AG08395 (cell line): Measurements from ENCODE around the gene PRM1.
"Not testable (repeated sequence)": the region's sequence is repeated elsewhere in the genome, so short reads cannot be mapped to it uniquely, and the experiment has no call there.

Source experiments
- DNase-seq: peaks from one replicate; pipeline ENCODE4 v3.0.0; 2012; ENCODE audit warnings: mixed read lengths, low spot score

PRM1 gene

DNA sequence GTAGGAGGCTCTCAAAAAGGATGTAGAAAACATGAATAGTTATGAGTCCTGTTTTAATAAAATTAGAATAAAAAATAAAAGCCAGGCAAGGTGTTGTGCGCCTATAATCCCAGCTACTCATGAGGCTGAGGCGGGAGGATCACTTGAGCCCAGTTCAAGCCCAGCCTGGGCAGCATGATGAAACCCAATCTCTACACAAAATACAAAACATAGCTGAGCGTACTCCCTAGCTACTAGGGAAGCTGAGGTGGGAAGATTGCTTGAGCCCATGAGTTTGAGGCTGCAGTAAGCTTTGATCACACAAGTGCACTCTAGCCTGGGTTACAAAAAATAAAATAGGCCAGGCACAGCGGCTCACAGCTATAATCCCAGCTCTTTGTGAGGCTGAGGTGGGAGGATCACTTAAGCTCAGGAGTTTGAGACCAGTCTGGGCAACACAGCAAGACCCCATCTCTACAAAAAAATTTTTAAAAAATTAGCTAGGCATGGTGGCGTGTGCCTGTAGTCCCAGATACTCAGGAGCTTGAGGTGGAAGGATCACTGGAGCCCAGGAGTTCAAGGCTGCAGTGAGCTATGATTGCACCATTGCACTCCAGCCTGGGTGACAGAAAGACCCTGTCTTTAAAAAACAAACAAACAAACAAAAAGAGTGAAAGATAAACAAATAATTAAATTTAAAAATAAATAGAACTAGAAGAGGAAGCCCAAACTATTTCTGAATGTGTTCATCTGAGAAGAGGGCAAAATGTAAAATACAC lies 17.2 kb upstream of the PRM1 start:
- DNase-seq, result no peak

DNA sequence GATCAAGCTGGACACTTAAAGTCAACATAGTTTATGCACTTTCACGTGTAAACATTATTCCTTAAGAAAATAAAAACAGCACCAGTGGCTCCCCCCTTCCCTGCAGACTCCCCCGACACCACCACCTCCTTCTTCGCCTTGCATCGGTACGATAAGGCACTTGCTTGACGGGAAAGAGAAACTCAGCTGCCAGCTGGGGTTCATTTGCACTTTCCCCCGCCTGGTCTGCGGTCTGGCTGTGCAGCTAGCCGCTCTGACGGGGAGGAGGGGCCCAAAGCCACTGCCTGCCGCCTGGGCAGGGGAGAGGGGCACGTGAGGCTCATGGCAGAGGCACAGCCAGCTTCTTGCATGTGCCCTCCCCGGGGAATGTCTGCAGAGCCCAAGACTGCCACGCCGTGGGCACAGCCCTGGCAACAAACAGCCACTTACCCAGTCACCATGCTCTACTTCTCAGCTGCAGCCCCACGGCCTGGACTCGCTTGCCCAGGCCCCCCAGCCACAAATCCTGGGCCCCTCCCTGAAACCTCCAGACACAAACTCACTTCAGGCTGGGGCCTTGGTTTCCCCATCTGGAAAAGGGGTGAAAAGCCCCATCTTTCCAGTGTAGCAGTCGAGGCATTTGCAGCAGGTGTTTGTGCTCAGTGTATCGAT lies 16.5 kb upstream of the PRM1 start:
- DNase-seq, result peak; percentile 62

DNA sequence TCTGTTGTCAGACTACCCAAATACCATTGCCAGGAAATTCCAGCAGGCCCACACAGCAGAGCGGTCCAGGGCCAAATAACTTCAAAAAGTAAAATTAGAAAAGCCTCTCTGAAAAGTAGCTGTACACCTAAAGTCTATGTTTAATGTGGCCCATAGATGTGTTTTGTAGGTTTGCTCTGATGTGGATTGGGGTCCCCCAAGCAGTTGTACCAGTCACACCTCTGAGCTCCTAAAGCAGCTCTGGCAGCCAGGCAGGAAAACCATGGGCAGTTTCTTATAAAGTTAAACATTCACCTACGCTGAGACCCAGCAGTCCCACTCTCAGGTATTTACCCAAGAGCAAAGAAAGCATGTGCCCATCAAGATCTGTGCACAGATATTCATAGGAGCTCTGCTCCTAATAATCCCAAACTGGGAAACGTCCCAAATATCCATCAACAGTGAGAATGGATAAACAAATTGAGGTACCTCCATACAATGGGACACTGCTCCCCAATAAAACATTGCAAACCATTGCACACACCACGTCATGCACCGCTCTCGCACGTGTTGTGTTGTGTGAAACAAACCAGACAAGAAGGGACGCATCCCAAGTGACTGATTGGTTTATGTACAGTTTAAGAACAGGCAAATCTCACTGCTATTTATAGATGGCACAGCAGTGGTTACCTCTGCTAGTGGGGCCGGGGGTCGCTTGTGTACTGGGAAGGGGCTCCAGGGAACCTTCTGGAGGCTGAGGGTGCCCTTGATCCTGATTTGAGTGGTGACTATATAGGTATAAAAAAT lies 15.8 kb upstream of the PRM1 start:
- no peak for DNase-seq

DNA sequence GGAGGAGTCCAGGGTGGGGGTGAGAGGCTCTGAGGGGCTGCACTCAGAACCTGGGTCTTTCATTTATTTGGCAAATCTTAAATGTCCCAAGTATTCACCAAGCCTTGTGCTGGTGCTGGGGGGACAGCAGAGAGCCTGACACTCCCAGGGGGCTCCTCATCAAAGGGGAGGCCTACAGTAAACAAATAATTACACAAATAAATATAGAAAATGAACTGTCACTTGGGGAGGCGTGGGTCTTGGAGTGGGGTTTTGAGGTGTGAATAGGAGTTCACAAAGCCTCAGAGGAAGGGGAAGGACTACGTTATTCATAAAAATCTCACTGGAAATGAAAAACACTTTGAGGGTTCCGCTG lies 15.2 kb upstream of the PRM1 start:
- no peak for DNase-seq

DNA sequence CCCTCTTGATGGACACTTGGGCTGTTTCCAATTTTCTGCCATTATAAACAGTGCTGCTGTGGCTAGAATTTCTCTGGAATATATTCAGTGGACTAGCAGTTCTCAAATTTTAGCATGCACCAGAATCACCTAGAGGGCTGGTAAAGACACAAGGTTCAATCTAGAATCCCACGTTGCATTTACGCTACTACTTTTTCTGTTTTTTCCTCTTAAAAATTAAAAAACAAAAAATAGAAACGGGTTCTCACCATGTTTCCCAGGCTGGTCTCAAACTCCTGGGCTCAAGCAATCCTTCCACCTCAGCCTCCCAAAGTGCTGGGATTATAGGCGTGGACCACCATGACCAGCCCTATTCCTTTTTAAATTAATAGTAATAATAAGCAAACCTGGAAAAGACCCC lies 14.5 kb upstream of the PRM1 start:
- no peak for DNase-seq

DNA sequence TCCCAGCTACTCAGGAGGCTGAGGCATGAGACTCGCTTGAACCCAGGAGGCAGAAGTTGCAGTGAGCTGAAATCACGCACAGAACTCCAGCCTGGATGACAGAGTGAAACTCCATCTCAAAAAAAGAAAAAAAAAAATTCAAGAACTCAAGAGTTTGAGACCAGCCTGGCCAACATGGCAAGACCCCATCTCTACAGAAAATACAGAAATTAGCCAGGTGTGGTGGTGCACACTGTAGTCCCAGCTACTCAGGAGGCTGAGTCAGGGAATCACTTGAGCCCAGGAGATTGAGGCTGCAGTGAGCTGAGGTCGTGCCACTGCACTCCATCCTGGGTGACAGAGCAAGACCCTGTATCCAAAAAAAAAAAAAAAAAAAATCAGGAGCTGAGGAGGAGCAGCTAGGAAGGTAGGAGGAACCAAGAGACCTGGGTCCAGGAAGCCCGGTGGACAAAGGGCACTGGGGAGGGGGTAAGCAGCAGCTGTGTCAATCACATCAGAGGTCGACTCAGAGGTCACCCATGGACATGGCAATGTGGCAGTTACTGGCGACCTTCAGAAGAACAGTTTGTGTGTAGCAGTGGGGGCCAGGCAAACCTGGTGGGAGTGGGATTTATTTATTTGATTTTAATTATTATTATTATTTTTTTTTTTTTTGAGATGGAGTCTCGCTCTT lies 11.1 kb upstream of the PRM1 start:
- DNase-seq, result no peak

DNA sequence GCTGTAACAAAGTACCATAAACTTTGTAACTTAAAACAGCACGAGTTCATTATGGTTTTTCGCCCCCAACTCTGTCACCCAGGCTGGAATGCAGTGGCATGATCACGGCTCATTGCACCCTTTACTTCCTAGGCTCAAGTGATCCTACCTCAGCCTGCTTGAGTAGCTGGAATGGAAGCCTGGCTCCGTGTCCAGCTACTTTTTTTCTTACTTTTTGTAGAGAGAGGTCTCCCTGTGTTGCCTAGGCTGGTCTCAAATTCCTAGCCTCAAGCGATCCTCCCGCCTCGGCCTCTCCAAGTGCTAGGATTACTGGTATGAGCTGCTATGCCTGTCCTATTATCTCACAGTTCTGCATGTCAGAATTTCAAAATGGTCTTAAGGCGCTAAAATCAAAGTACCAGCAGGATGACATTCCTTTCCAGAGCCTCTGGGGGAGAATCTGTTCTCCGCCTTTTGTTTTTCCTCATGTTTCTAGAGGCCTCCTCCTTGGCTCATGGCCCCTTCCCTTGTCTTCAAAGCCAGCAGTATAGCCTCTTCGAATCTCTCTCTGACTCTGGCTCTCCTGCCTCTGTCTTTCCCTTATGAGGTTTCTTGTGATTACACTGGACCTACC lies 10.1 kb upstream of the PRM1 start:
- DNase-seq, result no peak

DNA sequence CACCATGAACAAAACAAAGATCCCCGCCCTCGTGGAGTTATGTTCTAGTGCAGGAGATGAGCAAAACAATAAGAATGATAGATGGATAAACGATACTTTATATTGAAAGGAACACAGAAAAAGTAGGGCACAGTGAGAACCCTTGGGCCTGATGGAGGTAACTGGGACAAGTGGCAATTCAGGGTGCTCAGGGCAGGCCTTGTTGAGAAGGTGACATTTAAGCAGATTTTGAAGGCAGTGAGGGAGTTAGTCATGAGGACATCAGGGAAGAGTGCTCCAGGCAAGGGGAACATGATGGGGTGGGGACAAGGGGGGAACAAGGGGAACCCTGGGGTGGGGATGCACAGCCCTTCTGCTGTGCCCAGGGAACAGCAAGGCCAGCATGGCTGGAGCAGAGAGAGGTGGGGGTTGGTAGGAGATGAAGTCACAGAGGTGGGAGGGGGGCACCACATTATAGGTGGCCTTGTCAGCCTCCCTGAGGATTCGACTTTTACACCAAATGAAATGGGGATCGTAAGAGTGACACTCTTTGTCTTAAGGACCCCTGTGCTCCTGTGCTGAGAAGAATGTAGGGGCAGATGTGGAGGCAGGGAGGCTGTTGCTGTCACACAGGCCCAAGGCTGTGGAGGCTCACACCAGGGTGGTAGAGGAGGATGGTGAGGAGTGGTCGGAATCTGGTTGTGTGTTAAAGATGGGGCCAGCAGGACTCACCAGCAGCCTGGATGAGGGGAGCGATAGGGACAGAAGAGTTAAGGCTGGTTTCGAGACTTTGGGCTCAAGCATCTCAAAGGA lies 9.2 kb upstream of the PRM1 start:
- DNase-seq, result no peak

DNA sequence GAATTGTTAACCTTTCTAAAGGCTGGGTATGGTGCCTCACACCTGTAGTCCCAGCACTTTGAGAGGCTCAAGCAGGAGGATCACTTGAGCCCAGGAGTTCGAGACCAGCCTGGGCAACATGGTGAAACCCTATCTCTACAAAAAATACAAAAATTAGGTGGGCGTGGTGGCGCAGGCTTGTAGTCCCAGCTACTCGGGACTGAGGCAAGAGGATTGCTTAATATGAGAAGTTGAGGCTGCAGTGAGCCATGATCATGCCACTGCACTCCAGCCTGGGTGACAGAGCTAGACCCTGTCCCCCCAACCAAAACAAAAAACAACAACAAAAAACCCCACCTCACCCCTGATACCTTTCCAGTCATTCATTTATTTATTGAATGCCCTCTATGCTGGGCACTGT lies 8.6 kb upstream of the PRM1 start:
- not testable (repeated sequence) for DNase-seq

DNA sequence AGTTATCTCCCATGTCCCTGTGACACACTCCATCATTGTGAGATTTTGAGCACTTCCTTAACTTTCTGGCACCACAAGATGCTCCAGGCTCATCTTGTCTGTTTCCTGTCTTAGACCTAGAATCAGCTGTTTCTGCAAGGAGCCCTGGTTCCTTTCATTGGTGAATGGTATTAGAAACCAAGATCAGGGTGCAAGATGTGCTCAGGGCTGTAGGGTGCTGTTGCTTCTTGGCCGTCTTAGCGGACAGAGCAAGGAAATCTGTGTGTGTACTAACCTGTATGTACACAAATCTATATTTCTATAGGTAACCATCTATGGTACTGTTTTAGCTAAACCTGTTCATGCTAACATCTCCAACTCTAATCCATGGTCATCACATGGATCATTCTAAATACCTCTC lies 8.1 kb upstream of the PRM1 start:
- no peak for DNase-seq

DNA sequence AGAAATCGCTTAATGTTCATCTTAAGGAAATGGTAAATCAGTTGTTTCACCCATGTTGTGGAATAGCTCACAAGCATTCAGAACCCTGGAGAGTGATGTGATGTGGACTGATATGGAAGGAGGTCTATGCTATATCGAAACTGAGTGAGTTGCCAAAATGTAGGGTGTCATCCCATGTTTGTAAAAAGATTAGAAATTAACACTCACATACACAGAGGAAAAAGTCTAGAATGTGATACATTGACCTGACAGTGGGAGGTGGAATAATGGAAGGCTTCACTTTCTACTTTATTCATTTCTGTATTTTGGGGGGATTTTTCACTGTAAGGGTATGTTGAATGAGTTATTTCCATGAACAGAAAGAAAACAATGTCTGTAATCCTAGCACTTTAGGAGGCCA lies 4.7 kb upstream of the PRM1 start:
- no peak for DNase-seq

DNA sequence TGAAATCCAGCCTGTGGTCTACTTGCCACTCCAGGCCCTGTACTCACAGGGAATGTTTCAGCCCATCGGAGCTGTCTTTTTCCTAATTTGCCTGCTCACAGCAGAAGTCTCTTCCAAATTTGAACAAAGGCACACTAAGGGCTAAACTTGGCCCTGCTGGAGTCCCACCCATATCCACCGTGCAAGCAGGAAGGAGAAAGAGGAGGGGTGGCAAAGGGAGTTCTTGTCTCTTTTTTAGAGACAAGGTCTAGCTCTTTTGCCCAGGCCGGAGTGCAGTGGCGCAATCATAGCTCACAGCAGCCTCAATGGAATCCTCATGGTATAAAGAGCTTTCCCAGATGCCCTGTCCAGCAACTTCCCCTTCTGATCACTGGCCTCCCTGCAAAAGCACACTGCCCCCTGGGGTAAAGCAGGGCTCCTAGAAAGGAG lies 2.7 kb upstream of the PRM1 start:
- peak; percentile 22 for DNase-seq

DNA sequence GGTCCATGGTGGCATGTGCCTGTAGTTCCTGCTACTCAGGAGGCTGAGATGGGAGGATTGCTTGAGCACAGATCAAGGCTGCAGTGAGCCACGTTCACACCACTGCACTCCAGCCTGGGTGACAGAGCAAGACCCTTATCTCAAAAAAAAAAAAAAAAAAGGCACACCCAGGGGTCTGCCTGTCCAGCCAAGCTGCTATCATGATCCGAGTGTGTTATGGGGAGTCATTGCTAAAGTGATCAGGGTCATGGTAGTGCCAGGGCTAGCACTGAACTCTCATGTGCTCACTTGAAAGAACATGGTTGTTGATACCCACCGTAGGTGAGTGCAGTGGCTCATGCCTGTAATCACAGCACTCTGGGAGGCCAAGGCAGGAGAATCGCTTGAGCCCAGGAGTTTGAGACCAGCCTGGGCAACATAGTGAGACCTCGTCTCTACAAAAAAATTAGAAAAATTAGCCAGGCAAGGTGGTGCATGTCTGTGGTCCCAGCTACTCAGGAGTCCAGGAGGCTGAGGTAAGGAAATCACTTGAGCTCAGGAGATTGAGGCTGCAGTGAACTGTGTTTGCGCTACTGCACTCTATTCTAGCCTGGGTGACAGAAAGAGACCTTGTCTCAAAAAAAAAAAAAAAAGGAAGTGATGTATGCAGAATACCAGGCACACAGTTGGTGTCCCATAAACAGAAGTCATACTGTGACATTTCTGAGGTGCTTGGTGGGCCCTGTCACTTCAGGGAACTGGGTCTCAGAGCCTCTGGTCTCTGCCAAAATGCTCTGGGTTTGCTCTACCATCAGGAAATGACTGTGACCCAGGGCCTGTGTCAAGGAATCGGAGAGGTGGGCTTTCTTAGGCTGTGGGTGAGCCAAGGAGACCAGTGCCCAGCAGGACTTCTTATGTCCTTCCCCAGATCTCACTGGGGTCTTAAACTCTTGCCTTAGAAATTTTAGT lies 2.2 kb downstream of the PRM1 start:
- DNase-seq, result no peak

DNA sequence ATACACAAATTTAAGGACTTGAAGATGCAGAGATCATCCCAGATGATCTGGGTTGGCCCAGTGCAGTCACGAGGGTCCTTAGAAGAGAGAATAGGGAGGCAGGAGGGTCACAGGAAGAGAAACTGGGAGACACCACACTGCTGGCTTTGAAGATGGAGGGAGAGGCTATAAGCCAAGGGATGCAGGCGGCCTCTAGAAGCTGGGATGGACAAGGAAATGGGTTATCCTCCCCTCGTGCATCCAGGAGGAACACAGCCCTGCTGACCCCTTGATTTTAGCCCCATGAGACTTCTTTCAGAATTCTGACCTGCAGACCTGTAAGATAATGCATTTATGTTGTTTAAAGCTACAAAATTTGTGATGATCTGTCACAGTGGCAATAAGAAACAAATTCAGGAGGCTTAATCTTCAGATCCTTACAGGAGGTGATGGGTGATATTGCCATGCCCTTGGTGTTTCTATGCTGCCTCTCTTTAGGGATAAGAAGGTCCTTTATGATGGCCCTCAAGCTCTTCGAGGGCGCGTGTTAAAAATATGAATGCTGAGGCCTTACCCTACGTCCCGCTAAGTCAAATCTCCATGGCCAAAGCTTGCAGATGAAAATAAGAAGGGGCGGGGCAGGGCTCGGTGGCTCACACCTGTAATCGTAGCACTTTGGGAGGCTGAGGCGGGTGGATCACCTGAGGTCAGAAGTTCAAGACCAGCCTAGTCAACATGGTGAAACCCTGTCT lies 3.4 kb downstream of the PRM1 start:
- no peak for DNase-seq

DNA sequence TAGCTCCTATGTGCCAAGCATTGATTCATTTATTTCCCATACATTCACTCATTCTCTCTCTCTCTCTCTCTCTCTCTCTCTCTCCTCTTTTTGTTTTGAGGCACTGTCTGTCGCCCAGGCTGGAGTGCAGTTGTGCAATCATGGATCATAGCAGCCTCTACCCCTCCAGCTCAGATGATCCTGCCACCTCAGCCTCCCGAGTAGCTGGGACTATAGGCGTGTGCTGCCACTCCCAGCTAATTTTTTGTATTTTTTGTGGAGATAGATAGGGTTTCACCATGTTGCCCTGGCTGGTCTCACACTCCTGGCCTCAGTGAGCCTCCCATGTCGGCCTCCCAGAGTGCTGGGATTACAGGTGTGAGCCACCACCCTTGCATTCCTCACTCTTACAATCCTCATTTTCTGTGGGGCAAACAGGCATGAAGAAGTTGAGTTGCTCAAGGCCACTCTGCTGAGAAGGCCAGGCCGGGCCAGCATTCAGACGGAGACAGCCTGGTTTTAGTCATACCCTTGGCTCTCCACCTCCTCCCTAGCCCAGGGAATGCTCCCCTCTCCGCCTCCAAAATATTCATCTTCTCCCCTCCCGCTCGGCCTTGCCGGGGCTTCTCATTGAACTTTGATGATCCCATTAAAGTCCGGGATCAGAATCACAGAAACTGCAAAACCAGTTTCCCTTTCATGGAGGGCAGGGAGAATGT lies 4.1 kb downstream of the PRM1 start:
- no peak for DNase-seq

DNA sequence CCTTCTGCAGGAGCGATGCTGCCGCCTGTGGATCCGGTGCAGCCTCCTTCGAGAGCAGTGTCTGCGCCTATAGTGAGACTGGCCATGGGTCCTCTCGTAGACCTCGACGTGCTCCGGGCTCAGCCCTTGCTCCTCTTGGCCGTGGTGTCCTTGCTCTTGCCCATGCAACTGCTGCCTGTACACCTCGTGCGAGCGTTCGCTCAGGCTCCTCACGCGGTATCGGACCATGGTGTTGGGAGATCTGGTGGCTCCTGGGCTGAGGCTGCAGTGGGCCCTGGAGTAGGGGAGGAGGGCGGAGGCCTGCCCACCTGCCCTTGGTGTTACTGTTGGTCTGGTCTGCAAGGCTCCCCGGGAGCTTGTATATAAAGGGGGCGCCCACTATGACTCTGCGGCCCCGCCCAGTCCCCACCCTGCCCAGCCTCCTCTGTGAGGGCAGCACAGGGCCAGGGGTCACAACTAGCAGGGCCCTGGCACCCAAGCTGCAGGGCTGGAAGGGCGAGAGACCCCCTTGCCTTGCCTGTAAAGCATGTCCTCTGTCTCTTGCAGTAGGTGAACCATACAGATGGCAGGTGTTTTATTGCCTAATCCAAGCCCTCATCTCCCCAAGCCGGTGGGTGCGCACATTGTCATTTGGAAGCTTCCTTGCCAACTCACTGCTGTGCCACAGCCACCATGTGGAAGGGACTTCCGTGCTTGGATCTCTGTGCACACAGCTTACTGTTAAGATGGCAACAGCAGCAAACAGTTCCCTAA lies 4.8 kb downstream of the PRM1 start, which contains the start of gene PRM2:
Gene PRM2, minus strand, starts transcription at position 338 of the 753 bp plus-strand sequence. Its CDS starts 110 bp downstream, at position 228.
- no peak for DNase-seq

DNA sequence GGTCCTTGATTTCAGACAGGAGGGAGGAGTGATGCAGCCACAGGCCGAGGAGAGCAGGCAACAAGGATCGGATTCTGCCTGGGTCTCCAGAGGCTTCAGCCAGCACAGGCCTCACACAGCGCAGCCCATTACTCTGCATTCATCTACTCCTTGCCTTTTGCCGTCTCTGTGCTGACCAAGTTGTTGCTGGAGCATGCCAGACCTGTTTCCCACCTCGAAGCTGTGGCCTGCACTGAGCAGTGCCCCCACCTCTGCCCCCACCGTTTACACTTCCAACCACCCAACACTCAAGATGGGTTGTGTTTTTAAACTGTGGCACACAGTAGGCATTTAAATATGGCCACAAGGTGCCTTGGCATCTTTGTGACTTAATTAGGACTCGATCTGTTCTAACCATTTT lies 6.2 kb downstream of the PRM1 start:
- DNase-seq, result no peak

DNA sequence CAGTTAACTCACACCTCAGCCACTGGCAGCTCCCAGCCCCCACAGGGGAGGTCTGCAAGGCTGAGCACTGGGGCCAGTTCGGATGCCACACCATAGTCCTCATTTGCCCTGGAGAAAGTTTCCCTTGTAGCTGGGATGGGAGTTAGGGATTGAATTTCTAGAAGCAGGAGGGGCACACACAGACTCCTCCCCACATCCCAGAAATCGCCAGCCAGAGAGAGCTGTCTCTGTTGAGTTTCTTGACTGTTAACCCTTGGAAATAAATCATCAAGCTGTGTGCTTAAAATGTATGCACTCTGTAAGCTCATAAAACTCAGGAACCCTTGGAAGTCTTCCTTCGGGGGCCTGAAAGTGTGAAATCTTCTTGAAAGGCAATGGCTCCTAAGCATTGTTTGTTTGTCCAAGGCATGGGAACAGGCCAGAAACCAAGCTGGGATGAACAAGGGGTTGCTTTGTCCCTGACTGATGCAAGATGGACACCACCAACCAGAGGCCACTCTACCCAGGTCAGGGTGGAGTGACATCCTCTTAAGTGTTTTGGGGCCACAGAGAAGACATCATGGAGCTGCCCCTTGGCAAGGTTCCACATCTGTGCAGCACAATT lies 7.3 kb downstream of the PRM1 start:
- DNase-seq, result no peak
